Astrocyte (in vitro differentiated cells and primary cell): ENCODE data around the gene ZP1. TPM values are rescaled to one million over a fixed set of nuclear protein-coding genes. Genes with fewer than 3 reads are reported as not detected.

ENCODE experiments used
- DNase-seq: peaks from one replicate; pipeline ENCODE4 v3.0.0-alpha.2; 2010; ENCODE audit warnings: low read depth
- FAIRE-seq: peaks from 2 replicates; lab custom pipeline; 2011; peaks lifted over from hg19 to GRCh38; lab: Jason Lieb, UNC
- H2AFZ ChIP-seq: 2 replicates; pipeline ENCODE4 v1.6.0; 2012; ENCODE audit warnings: low read depth, low read length, inconsistent platforms
- H3K27ac ChIP-seq: 2 replicates; pipeline ENCODE4 v1.5.1; 2011; ENCODE audit warnings: low read depth, low read length, inconsistent platforms
- H3K27me3 ChIP-seq: 2 replicates; pipeline ENCODE4 v1.6.0; 2011; ENCODE audit warnings: low read length, inconsistent platforms; ENCODE audit not compliant: insufficient read depth
- H3K36me3 ChIP-seq: 2 replicates; pipeline ENCODE4 v1.5.1; 2011; ENCODE audit warnings: low read length, inconsistent platforms; ENCODE audit not compliant: insufficient read depth
- H3K4me1 ChIP-seq: 2 replicates; pipeline ENCODE4 v1.5.1; 2011; ENCODE audit warnings: low read length, inconsistent platforms; ENCODE audit not compliant: insufficient read depth
- H3K4me2 ChIP-seq: 2 replicates; pipeline ENCODE4 v1.6.0; 2012; ENCODE audit warnings: low read length, inconsistent platforms
- H3K4me3 ChIP-seq: 2 replicates; pipeline ENCODE4 v1.5.1; 2011; ENCODE audit warnings: low read depth, mild to moderate bottlenecking, low read length, inconsistent platforms; ENCODE audit not compliant: insufficient read depth
- H3K79me2 ChIP-seq: 2 replicates; pipeline ENCODE4 v1.6.0; 2012; ENCODE audit warnings: mild to moderate bottlenecking, low read length, inconsistent platforms; ENCODE audit not compliant: insufficient read depth
- H3K9ac ChIP-seq: 2 replicates; pipeline ENCODE4 v1.6.0; 2012; ENCODE audit warnings: mild to moderate bottlenecking, low read length, inconsistent platforms
- H3K9me3 ChIP-seq: 2 replicates; pipeline ENCODE4 v1.5.1; 2012; ENCODE audit warnings: low read depth, mild to moderate bottlenecking, low read length, inconsistent platforms; ENCODE audit not compliant: insufficient read depth
- H4K20me1 ChIP-seq: 2 replicates; pipeline ENCODE4 v1.6.0; 2012; ENCODE audit warnings: low read length, inconsistent platforms; ENCODE audit not compliant: insufficient read depth
- H3K27ac Mint-ChIP-seq: one replicate; pipeline ENCODE4 v1.8.0; 2021; ENCODE audit warnings: mild to moderate bottlenecking, mixed read lengths; ENCODE audit not compliant: unreplicated experiment
- H3K27me3 Mint-ChIP-seq: one replicate; pipeline ENCODE4 v1.8.0; 2021; ENCODE audit warnings: low read depth, mixed read lengths; ENCODE audit not compliant: unreplicated experiment
- H3K36me3 Mint-ChIP-seq: one replicate; pipeline ENCODE4 v1.8.0; 2021; ENCODE audit warnings: low read depth, mixed read lengths; ENCODE audit not compliant: unreplicated experiment
- H3K4me1 Mint-ChIP-seq: one replicate; pipeline ENCODE4 v1.8.0; 2021; ENCODE audit warnings: low read depth, mixed read lengths; ENCODE audit not compliant: unreplicated experiment
- H3K4me3 Mint-ChIP-seq: one replicate; pipeline ENCODE4 v1.8.0; 2021; ENCODE audit warnings: mild to moderate bottlenecking, moderate library complexity, mixed read lengths; ENCODE audit not compliant: unreplicated experiment
- H3K9me3 Mint-ChIP-seq: one replicate; pipeline ENCODE4 v1.8.0; 2021; ENCODE audit warnings: mild to moderate bottlenecking, mixed read lengths; ENCODE audit not compliant: unreplicated experiment
- CTCF ChIP-seq: IDR thresholded peaks from 2 replicates; pipeline ENCODE4 v1.5.1; 2011; ENCODE audit warnings: low read depth, mild to moderate bottlenecking, inconsistent platforms, low read length, moderate library complexity; ENCODE audit not compliant: insufficient read depth
- EZH2 ChIP-seq: IDR thresholded peaks from 2 replicates; pipeline ENCODE4 v1.6.1; 2012; ENCODE audit warnings: mild to moderate bottlenecking, low read length, inconsistent platforms; ENCODE audit not compliant: insufficient read depth
- total RNA-seq: library from RNA; stranded (reverse); gene quantifications from 2 replicates; pipeline ENCODE4 v1.2.1, GENCODE V29; 2021

The ZP1 gene
- total RNA-seq, 1 donor from 2014 or later, result not detected

GRCh38 chr11:60873533-60873932 is 6.2 kb downstream of the ZP1 start:
- H3K36me3 Mint-ChIP-seq, result no peaks in the 10 kb centered on the region
- H2AFZ ChIP-seq, result no peak overlapping the region
- no peak for FAIRE-seq

GRCh38 chr11:60874421-60875365 is 7.4 kb downstream of the ZP1 start:
- Histone ChIP-seq H3K4me3 (no peak overlapping the region), H3K27me3 (peaks cover 3% of the 10 kb centered on the region), H3K27ac (no peak overlapping the region), H4K20me1 (no peaks in the 10 kb centered on the region), H3K36me3 (no peaks in the 10 kb centered on the region), H3K4me2 (no peak overlapping the region), H3K9me3 (no peaks in the 10 kb centered on the region), H3K4me1 (peaks cover 18% of the 10 kb centered on the region), H3K9ac (no peak overlapping the region), H2AFZ (no peak overlapping the region), H3K79me2 (no peaks in the 10 kb centered on the region)
- Mint-ChIP-seq H3K9me3 (no peaks in the 10 kb centered on the region), H3K4me1 (peaks cover 8% of the 10 kb centered on the region), H3K36me3 (no peaks in the 10 kb centered on the region), H3K4me3 (no peak overlapping the region), H3K27ac (no peak overlapping the region), H3K27me3 (peaks cover under 1% of the 10 kb centered on the region)
- DNase-seq, result no peak
- no peak for TF ChIP-seq CTCF
- TF ChIP-seq EZH2, result no peak
- no peak for FAIRE-seq

More at GRCh38 chr11:60873533-60873932, 6.2 kb downstream of the ZP1 start:
- peaks cover 8% of the 10 kb centered on the region for H3K4me1 Mint-ChIP-seq
- no peaks in the 10 kb centered on the region for H3K9me3 Mint-ChIP-seq
- H3K4me3 Mint-ChIP-seq, result peak overlapping the region; percentile 71
- H3K27ac Mint-ChIP-seq, result no peak overlapping the region
- DNase-seq, result no peak
- TF ChIP-seq CTCF, result no peak
- no peak for TF ChIP-seq EZH2
- H3K79me2 ChIP-seq, result no peaks in the 10 kb centered on the region
- no peaks in the 10 kb centered on the region for H3K36me3 ChIP-seq
- peak overlapping the region; percentile 70 for H3K4me2 ChIP-seq
- no peak overlapping the region for H3K4me3 ChIP-seq
- H3K27me3 ChIP-seq, result peaks cover 3% of the 10 kb centered on the region
- H3K9me3 ChIP-seq, result no peaks in the 10 kb centered on the region
- H3K27me3 Mint-ChIP-seq, result peaks cover 6% of the 10 kb centered on the region
- peaks cover 18% of the 10 kb centered on the region for H3K4me1 ChIP-seq
- H4K20me1 ChIP-seq, result no peaks in the 10 kb centered on the region
- H3K27ac ChIP-seq, result no peak overlapping the region
- peak overlapping the region; percentile 9 for H3K9ac ChIP-seq
